Stimulated activated CD8-positive, alpha-beta memory T cell treated with anti-CD3 and anti-CD28 coated beads, Interleukin-2, amount 100 ng/mL, for 1 hour (primary cell): Measurements from ENCODE around the gene HEG1.
"Not testable (repeated sequence)": the region's sequence is repeated elsewhere in the genome, so short reads cannot be mapped to it uniquely, and the experiment has no call there.

ENCODE experiments used
- DNase-seq, 2 donors: peaks; one replicate each; pipeline ENCODE4 v3.0.0-alpha.2; 2020; ENCODE audit warnings: low read depth in 2 of 2

HEG1 gene

GRCh38 chr3:125055913-125056745 is at the start of gene HEG1:
Gene HEG1, minus strand, starts transcription at chr3:125055997. Its CDS starts 107 bp downstream, at chr3:125055890.
- DNase-seq, result peak; percentile 51 to 59

GRCh38 chr3:125105116-125105515 is 49.3 kb upstream of the HEG1 start:
- DNase-seq, result no peak

- no peak for DNase-seq
These were observed 48.8 kb upstream of the HEG1 start for GRCh38 chr3:125104639-125105038.

- no peak for DNase-seq
These were observed 47.6 kb upstream of the HEG1 start for GRCh38 chr3:125103406-125103805.

- no peak for DNase-seq
These were observed 46.7 kb upstream of the HEG1 start for GRCh38 chr3:125102470-125102869.

- no peak for DNase-seq
These were observed 43.0 kb upstream of the HEG1 start for GRCh38 chr3:125098611-125099291.

DNA sequence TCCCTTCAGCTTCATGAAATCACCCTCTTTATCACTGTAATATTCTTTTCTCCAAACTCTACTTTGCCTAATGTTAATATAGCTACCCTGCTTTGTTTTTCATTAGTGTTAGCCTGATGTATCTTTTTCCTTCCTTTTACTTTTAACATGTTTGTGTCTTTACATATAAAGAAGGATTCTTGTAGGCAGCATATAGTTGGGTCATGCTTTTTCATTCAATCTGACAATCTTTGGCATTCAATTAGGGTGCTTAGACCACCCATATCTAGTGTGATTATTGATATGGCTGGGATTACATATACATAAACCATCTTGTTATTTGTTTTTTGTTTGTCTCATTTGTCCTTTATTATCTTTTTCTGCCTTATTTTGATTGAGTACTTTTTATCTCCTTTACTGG is 34.9 kb upstream of the HEG1 start:
- DNase-seq, result no peak

- DNase-seq, result no peak
These were observed 32.1 kb upstream of the HEG1 start for GRCh38 chr3:125087768-125088391.

DNA sequence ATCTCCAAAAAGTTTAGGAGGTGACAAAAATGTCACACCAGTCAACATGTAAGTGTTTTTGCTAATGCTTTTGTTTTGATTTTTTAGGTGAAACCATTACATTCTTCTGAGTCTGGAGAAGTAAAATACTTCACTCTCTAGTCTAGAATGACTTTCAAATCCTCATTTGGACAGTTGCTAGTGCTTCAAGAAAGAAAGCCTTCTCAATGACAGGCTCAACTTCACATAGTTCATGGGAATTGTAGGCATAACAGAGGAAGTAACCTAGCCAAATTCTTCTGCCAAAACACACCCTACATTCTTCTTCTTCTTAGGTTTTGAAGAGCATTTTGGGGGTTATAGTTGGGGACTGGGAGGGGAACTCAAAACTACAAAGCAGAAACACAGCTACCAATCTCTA is 29.4 kb upstream of the HEG1 start:
- DNase-seq, result no peak

DNA sequence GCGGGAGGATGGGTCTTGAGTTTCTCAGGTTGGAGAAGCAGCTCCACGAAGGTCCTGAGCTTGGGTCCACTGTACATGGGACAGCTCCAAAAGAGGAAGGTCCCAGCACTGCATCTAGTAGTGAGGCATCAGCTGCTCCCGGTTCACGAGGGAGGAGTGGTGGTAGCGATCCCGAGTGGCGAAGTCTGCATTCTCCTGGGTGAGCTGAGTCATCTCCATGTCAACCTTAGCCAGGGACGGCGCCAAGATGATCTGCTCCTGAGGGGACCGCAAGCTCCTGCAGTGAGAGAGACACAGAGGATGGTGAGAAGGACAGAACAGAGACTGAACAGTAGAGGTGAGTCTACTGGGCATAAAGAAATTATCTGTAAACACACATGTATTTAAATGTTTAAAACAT is 28.0 kb upstream of the HEG1 start:
- no peak for DNase-seq

DNA sequence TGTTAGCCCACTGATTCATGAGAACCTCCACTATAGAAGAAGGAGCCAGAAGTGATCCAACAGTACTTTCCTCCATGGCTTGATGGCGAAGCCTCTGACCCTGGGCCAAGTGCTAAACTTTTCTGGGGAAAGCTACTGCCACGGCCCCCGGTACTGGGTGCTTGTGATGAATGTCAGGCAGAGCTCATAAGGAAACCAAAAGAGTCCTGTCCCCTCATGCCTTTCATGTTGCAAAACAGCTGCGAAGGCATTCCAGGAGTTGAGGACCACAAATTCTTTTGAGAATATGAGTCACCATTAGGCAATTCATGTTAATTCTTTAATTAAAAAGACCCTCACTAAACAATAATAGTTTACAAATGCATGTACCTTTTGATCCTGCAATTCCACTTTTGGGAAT is 26.5 kb upstream of the HEG1 start:
- not testable (repeated sequence) for DNase-seq

DNA sequence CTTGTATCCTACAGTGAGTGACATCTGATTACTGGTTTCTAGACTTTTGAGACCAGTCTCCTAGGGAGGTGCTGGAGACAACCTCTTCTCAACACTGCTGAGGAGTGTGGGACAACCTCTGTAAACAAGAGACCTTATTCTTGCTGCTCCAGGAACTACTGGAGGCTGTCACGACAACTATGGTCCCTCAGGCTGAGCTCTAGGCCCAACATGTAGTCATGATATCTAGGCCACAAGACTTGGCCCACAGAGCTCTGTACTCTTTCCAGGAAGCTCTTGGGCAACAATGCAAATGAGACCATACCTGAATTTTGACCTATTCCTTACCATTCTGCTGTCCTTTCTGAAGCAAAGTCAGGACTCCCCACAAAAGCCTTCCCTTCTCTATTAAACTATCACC is 24.3 kb upstream of the HEG1 start:
- no peak for DNase-seq

DNA sequence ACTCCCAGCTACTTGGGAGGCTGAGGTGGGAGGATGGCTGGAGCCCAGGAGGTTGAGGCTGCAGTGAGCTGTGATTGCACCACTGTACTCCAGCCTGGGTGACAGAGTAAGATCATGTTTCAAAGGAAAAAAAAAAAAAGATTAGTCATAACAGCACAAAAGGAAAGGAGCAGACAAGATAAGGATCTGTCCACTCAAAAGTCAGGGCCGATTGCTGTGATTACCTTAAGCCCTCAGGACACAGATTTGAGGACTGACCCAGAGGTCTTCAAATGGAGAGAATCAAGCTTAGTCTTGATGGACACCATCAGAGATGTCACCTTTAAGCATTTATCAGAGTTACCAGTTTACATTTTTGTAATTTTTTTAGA is 23.9 kb upstream of the HEG1 start:
- DNase-seq, result no peak

DNA sequence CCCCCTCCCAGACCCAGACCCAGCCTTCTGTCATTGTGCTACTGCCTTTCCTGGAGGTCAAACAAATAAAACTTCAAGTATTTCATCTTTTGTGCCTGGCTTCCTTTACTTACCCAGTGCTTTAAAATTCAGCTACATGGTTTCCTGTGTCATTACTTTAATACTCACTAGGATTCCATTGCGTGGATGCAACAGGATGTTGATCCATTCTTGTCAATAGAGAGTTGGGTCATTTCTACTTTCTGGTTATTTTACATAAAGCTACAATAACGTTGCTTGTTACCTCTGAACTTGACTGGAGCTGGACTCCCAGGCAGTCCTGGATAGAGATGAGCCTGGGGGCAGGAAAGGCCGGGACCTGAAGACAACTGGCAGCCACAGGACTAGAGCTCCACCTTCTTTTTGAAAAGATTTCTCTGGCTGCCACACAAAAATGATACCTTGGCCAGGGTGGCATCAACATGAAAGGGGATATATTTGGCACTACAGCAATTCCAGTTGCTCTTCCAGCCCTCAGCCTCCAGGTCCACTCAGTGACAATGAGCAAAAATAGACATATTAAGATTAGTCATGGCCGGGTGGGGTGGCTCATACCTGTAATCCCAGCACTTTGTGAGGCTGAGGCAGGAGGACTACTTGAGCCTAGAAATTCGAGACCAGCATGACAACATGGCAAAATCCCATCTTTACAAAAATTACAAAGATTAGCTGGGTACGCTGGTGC is 23.3 kb upstream of the HEG1 start:
- DNase-seq, result no peak

DNA sequence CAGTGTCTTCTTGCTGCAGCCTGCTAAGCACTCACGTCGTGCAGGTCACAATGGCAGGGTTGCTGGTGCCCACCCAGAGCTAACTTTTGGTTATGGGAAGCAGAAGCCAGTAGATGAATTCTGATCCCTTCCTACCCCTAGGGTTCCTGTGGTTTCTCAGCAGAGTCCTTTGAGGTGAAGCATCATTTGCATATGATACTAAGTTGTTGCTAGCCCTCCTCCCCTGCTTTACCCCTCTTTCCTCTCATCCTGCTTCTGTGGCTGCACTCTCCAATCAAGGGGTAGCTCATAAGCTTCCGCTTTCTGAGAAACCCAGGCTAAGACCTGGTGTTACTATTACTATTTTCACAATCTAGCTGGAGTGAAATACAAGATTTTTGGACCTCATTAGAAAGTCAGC is 22.1 kb upstream of the HEG1 start:
- no peak for DNase-seq

GRCh38 chr3:125076464-125076863 is 20.7 kb upstream of the HEG1 start:
- no peak for DNase-seq

- no peak for DNase-seq
These were observed 19.9 kb upstream of the HEG1 start for GRCh38 chr3:125075738-125076137.

GRCh38 chr3:125073390-125073905 is 17.7 kb upstream of the HEG1 start:
- DNase-seq, result no peak

DNA sequence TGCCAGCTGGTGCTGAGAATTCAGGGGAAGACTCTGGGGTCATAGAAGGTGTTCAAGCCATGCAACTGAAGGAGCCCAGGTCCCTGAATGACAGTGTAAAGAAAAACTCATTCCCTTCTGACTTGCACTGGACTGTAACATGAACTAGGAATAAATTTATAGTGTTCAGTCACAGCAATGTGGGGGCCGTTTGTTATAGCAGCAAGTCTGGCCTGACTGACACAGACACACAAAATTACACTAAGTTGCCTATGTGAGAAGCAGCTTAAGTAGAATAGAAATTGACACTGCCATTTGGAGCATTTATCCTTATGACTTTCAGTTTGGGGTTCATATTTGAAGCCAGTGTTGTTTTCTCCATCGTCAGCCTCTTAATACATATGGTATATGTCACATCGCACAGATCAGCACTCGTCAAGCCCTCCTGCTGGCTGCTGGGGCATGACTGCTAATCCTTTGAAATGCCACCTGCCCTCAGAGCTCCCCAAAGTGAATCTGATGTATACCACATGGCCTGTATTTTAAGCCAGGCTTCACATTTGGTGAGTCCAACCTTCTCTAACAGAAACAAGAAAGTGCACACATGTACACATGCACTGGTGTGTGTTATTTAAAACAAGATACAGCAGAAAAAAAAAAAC is 17.1 kb upstream of the HEG1 start:
- DNase-seq, result no peak

DNA sequence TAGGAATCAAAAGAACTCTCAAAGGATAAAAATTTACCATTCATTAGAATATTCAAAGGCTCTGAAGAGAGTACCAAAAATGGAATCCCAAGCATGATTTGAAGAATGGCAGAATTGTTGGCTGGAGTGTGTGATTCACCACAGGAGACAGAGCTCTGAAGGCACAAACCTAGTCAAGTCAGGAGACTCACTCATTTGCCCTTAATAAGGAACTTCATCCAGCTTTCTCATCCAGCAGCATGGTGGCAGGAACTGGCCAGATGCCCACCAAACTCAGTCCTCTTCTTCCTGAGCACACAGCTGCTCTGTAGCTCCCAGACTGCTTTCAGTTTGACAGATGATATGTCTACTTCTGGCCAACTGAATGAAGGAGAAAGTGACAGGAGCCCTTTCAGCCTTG is 16.5 kb upstream of the HEG1 start:
- DNase-seq, result no peak

DNA sequence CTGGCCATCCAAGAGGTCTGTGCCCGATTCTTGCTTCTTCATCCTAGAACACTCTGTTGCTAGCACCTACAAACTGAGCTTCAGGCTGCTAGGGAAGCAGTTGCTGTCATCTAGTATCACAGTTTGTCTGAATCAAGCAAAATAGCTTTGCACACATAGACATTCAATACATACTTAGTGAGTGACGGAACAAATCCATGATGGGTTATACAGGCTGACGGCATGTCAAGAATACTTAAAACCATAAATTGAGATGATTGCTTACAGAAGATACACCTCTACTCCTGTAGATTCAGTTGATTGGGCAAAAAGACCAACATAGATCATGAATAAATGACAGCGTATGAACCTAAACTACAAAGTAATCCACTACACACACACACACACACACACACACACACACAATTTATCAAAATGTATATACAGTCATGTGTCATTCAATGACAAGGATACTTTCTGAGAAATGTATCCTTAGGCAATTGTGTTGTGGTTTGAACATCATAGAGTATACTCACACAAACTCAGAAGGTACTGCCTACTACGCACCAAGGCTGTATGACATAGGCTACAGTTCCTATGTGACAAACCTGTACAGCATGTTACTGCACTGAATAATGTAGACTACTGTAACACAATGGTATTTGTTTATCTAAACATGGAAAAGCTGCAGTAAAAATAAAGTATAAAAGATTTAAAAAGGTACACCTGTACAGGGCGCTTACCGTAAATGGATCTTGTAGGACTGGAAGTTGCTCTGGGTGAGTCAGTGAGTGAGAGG is 14.4 kb upstream of the HEG1 start:
- no peak for DNase-seq
